Kidney (tissue), 14 donors: ENCODE results near the gene HBP1. TPM values are rescaled to one million over a fixed set of nuclear protein-coding genes. Genes with fewer than 3 reads are reported as not detected.

Source experiments
- DNase-seq, 5 donors: peaks; one replicate each; pipeline ENCODE4 v3.0.0-alpha.2; 2013 to 2020
- FAIRE-seq: peaks from 2 replicates; lab custom pipeline; 2012; peaks lifted over from hg19 to GRCh38; lab: Jason Lieb, UNC
- H3K27ac ChIP-seq, 2 donors: one replicate each; pipeline ENCODE4 v1.7.0; 2013; ENCODE audit warnings: low read depth in 2 of 2, low read length in 2 of 2, inconsistent platforms in 1 of 2
- H3K27me3 ChIP-seq: one replicate; pipeline ENCODE4 v1.7.1; 2013; ENCODE audit warnings: low read length, inconsistent platforms; ENCODE audit not compliant: control insufficient read depth, insufficient read depth
- H3K36me3 ChIP-seq, 3 donors: one replicate each; pipeline versions ENCODE4 v1.7.0 to v1.7.1; 2013; ENCODE audit warnings: low read length in 3 of 3, control low read depth in 1 of 3, inconsistent platforms in 1 of 3; ENCODE audit not compliant: insufficient read depth in 3 of 3, control insufficient read depth in 2 of 3
- H3K4me1 ChIP-seq, 3 donors: one replicate each; pipeline versions ENCODE4 v1.7.0 to v1.7.1; 2013; ENCODE audit warnings: low read length in 3 of 3, inconsistent platforms in 1 of 3, low read depth in 1 of 3; ENCODE audit not compliant: control insufficient read depth in 2 of 3, insufficient read depth in 2 of 3
- H3K4me3 ChIP-seq, 3 donors: one replicate each; pipeline versions ENCODE4 v1.7.0 to v1.8.1; 2013; ENCODE audit warnings: low read length in 3 of 3, control low read depth in 1 of 3, inconsistent platforms in 1 of 3
- H3K9ac ChIP-seq, 3 donors: one replicate each; pipeline versions ENCODE4 v1.7.0 to v1.7.1; 2013; ENCODE audit warnings: low read length in 3 of 3, control low read depth in 1 of 3, inconsistent platforms in 1 of 3
- H3K9me3 ChIP-seq, 3 donors: one replicate each; pipeline versions ENCODE4 v1.7.0 to v1.7.1; 2013; ENCODE audit warnings: low read length in 3 of 3, control low read depth in 1 of 3, inconsistent platforms in 1 of 3; ENCODE audit not compliant: control insufficient read depth in 2 of 3, insufficient read depth in 1 of 3
- intact Hi-C: fragments of 100-400 bp; cut with DNase I; formaldehyde crosslinking; loops from one replicate; pipeline ENCODE4 v1.11.1; 2022
- polyA plus RNA-seq: library from polyadenylated mRNA; stranded (reverse); fragments of 350-450 nt; fragmentation: Illumina TruSeq; extraction: RNeasy Lipid Tissue Mini Kit (QIAGEN cat#74804); gene quantifications from one replicate; pipeline ENCODE4 v1.2.3, GENCODE V29; 2014; ENCODE audit warnings: low read depth, low replicate concordance; ENCODE audit not compliant: insufficient read depth
- total RNA-seq: library from RNA; stranded (reverse); fragmentation: NEBNext Ultra II Directional; extraction: Animal tissue kit (Norgen Biotek cat#: 25700); gene quantifications from one replicate; pipeline ENCODE4 v1.2.1, GENCODE V29; 2021
- TF ChIP-seq, protein P1 (sequence below): IDR thresholded peaks from 3 replicates; pipeline ENCODE4 v1.5.1; 2012; ENCODE audit warnings: mild to moderate bottlenecking, moderate library complexity, borderline replicate concordance; ENCODE audit not compliant: insufficient read depth; ENCODE audit errors: extremely low read depth
- donor health status: control.
- donor health status: control.
- donor health status: control.
- donor health status: control.
- donor health status: control.
- donor health status: DM: yes; HTN: yes; CAD: no.
- donor health status: Normal renal cell carcinoma (clear cell type).

HBP1 gene
- total and polyA plus RNA-seq, 2 donors from 2014 or later: 29.3 to 64.4 TPM

DNA sequence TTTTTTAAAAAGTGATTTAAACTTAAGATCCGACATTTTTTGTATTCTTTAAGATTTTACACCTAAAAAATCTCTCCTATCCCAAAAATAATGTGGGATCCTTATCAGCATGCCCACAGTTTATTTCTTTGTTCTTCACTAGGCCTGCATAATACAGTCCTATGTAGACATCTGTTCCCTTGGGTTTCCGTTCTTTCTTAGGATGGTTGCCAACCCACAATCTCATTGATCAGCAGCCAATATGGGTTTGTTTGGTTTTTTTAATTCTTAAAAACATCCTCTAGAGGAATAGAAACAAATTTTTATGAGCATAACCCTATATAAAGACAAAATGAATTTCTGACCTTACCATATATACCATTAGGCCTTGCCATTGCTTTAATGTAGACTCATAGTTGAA is 8.4 kb upstream of the HBP1 start:
- no peak for FAIRE-seq
- Histone ChIP-seq H3K27ac (no peak overlapping the region), H3K9ac (no peak overlapping the region), H3K4me1 (no peaks in the 10 kb centered on the region), H3K4me3 (no peak overlapping the region), H3K36me3 (no peaks in the 10 kb centered on the region), H3K9me3 (no peaks in the 10 kb centered on the region), H3K27me3 (no peaks in the 10 kb centered on the region)
- DNase-seq: no peak
- TF ChIP-seq, protein P1, sequence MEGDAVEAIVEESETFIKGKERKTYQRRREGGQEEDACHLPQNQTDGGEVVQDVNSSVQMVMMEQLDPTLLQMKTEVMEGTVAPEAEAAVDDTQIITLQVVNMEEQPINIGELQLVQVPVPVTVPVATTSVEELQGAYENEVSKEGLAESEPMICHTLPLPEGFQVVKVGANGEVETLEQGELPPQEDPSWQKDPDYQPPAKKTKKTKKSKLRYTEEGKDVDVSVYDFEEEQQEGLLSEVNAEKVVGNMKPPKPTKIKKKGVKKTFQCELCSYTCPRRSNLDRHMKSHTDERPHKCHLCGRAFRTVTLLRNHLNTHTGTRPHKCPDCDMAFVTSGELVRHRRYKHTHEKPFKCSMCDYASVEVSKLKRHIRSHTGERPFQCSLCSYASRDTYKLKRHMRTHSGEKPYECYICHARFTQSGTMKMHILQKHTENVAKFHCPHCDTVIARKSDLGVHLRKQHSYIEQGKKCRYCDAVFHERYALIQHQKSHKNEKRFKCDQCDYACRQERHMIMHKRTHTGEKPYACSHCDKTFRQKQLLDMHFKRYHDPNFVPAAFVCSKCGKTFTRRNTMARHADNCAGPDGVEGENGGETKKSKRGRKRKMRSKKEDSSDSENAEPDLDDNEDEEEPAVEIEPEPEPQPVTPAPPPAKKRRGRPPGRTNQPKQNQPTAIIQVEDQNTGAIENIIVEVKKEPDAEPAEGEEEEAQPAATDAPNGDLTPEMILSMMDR: no peak
- intact Hi-C loops: no loop called here

DNA sequence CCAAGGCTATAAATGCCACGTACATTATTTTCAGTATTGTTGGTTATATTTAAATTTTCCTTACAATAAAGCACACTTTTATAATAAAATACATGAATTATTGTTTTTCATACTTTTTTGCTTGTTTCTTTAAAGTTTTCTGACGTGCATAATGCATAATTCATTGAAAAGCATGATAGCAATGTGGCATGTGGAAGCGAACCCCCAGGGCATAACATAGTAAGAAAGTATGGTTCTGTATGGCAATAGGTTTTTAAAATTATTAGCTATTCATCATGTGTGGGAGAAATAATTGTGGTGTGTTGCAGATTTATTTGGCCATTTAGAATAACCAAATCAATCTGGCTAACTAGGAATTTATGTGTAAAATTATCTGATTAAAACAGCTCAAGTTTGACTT is 7.4 kb upstream of the HBP1 start:
- no peak for FAIRE-seq
- Histone ChIP-seq H3K27ac (no peak overlapping the region), H3K9me3 (no peaks in the 10 kb centered on the region), H3K36me3 (no peaks in the 10 kb centered on the region), H3K9ac (no peak overlapping the region), H3K4me3 (no peak overlapping the region), H3K27me3 (no peaks in the 10 kb centered on the region), H3K4me1 (no peaks in the 10 kb centered on the region)
- no peak for DNase-seq
- TF ChIP-seq, protein P1: no peak
- intact Hi-C loops: no loop called here

DNA sequence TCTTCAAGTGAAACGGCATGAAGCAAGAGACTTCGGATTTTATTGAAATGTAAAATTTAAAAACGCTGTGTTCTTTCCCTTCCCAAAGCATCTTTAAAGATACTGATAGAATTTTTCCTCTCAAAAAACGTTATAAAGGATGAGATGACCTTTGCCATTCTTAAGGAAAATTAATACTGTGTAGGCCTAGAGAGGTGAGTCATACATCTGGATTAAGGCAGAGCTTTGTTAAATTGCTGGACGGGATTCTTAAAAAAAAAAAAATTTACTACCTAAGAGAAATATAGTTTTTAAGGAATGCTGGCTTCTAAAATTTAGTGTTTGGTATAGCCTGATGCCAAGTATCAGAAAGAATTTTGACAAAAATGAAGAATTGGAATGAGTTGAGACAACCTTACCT is 6.3 kb upstream of the HBP1 start:
- Histone ChIP-seq H3K27me3 (no peaks in the 10 kb centered on the region), H3K4me3 (no peak overlapping the region), H3K9ac (no peak overlapping the region), H3K9me3 (no peaks in the 10 kb centered on the region), H3K36me3 (no peaks in the 10 kb centered on the region), H3K4me1 (no peaks in the 10 kb centered on the region), H3K27ac (no peak overlapping the region)
- DNase-seq: no peak
- FAIRE-seq: no peak
- intact Hi-C loops: no loop called here
- TF ChIP-seq, protein P1: no peak

DNA sequence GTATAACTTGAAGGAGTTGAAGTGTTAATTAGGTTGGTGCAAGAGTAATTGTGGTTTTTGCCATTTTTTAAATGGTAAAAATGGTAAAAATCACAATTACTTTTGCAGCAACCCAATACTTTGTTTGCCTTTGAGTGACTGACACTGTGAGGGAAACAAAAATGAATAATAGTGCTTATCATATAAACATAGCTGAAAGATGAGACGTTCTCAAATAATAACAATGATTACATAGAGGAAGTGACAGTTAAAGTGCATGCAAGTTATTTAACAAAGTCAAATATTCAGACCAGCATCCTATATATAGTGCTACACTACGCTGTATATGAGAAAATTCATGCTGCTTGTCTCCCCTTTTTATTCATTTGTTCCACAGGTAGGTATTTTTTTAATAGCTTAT is 4.7 kb upstream of the HBP1 start:
- TF ChIP-seq, protein P1: no peak
- no peak overlapping the region for H3K9ac ChIP-seq
- FAIRE-seq (no peak), DNase-seq (no peak)
- no peaks in the 10 kb centered on the region for H3K27me3 ChIP-seq
- no peaks in the 10 kb centered on the region for H3K9me3 ChIP-seq
- H3K4me1 ChIP-seq: no peaks in the 10 kb centered on the region
- intact Hi-C loops: no loop called here
- H3K36me3 ChIP-seq: no peaks in the 10 kb centered on the region
- no peak overlapping the region for H3K27ac ChIP-seq
- no peak overlapping the region for H3K4me3 ChIP-seq
